HL-60/S4 treated with retinoic acid at 250 ng/mL for 4 days and 3 days (cell line): Measurements from ENCODE around the gene MFF.

ENCODE experiments used
- in situ Hi-C: fragments of 300-500 bp; cut with MboI; formaldehyde crosslinking; loops from 2 replicates; pipeline ENCODE4 v1.7.0; 2022; ENCODE audit warnings: low sequenced_read_pairs

MFF gene

GRCh38 chr2:227404585-227405271 lies 79.7 kb downstream of the MFF start:
- in situ Hi-C loops, result no loop called here

- in situ Hi-C loops, result no loop called here
These were observed 81.4 kb downstream of the MFF start for GRCh38 chr2:227406177-227407031.
